ENCODE results near the gene FTSJ3.

FTSJ3 gene

DNA sequence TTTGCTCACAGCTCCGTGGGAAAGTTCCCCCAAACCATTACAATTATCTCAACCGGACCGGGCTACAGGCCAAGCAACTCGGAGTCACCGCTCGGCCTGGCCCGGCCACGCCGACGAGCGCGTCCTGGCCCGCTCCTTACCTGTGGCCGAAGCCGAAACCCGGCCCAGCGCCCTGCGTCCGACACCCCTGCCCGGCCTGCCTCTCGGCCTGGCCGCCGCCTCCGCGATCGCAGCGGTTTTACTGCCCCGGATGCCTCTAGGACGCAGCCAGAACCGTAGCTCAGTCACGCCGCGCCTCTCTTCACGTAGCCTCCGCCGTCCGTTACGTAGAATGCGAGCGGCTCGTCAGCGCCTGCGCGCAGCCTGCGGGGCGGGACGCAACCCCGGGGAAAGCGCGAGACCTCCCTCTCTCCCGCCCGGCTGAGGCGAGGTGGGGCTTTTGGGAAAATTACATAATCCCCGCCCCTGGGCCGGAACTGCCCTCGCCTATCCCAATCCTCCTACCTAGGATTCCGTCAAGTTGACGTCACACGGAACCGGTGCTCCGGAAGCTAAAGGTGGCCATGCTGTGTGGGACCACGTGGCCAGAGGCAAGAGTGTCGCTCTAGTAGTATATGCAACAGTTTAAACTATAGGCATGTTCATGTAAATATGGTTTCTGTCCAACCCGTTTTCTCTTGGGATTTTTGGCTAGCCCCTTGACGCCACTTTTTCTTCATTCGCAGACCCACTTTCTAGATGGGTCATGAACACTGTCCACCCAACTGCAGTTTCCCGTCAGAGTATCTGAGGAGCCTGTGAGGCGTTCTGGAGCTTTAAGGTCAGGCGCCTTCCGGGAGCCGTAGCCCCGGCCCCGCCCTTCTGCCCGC, 54.0 kb downstream of the FTSJ3 start, which contains the start of gene CCDC47:
Gene CCDC47 (minus strand): TSS at position 326 of the 869 bp plus-strand sequence. CDS start 7,422 bp downstream, outside the sequence.
- TF ChIP-seq OSR1 (CRISPR knock-in tag; IDR thresholded peaks at IDR 0.05) (no peak), ARNTL (CRISPR knock-in tag; IDR thresholded peaks at IDR 0.05; ENCODE audit: borderline replicate concordance, low read depth) (no peak), TSHZ2 (CRISPR knock-in tag; IDR thresholded peaks at IDR 0.05) (0 out of 2 replicates have a peak, but pooled peaks have one; percentile 32), ZNF8 (CRISPR knock-in tag; IDR thresholded peaks at IDR 0.05) (no peak), CSDC2 (CRISPR knock-in tag; IDR thresholded peaks at IDR 0.05) (peak; percentile 43; the same call in 1 of the 2 replicates), TOX (CRISPR knock-in tag; IDR thresholded peaks at IDR 0.05; ENCODE audit: borderline replicate concordance) (no peak), PPARA (CRISPR knock-in tag; IDR thresholded peaks at IDR 0.05; ENCODE audit: borderline replicate concordance) (no peak)

GRCh38 chr17:63772801-63773271, 54.6 kb downstream of the FTSJ3 start:
- no peak for TF ChIP-seq CSDC2 (CRISPR knock-in tag; IDR thresholded peaks at IDR 0.05)
- TF ChIP-seq ZFP3 (CRISPR knock-in tag; IDR thresholded peaks at IDR 0.05), result no peak
- no peak for TF ChIP-seq ZNF565 (CRISPR knock-in tag; conservative IDR thresholded peaks at IDR 0.05; ENCODE audit: low read depth)
- peak; percentile 1 for ATAC-seq

More for the DNA sequence above, 54.0 kb downstream of the FTSJ3 start, which contains the start of gene CCDC47:
- peak; percentile 89 for ATAC-seq

Measured in SK-N-SH treated with all-trans-retinoic acid at 6 μM for 48 hours (cell line).